Activated CD8-positive, alpha-beta T cell treated with anti-CD3 and anti-CD28 coated beads for 36 hours (primary cell): ENCODE data around the gene ADNP2. TPM values are rescaled to one million over a fixed set of nuclear protein-coding genes. Genes with fewer than 3 reads are reported as not detected.

Experiments used
- ATAC-seq: fragments of 200-7000 bp; cut with Tn5 transposase; one replicate; pipeline ENCODE4 v1.10.0; 2021; ENCODE audit warnings: mild to moderate bottlenecking, moderate library complexity
- CTCF ChIA-PET: fragments of 350-600 bp; sonication (Branson Sonifier 250); formaldehyde crosslinking; loops from one replicate; lab custom pipeline; 2021; ENCODE audit warnings: antibody characterized with exemption; lab: Charles Lee
- POLR2A ChIA-PET: fragments of 350-600 bp; sonication (Branson Sonifier 250); formaldehyde crosslinking; loops from one replicate; lab custom pipeline; 2021; ENCODE audit warnings: antibody characterized with exemption; lab: Charles Lee
- DNase-seq: peaks from one replicate; pipeline ENCODE4 v3.0.0-alpha.2; 2020
- H3K27ac Mint-ChIP-seq: one replicate; pipeline ENCODE4 v1.8.0; 2021; ENCODE audit warnings: mild to moderate bottlenecking, mixed read lengths
- H3K27me3 Mint-ChIP-seq: one replicate; pipeline ENCODE4 v1.8.0; 2021; ENCODE audit warnings: mixed read lengths
- H3K36me3 Mint-ChIP-seq: one replicate; pipeline ENCODE4 v1.8.0; 2021; ENCODE audit warnings: low read depth, mixed read lengths
- H3K4me1 Mint-ChIP-seq: one replicate; pipeline ENCODE4 v1.8.0; 2021; ENCODE audit warnings: low read depth, mixed read lengths
- H3K4me3 Mint-ChIP-seq: one replicate; pipeline ENCODE4 v1.8.0; 2021; ENCODE audit warnings: mild to moderate bottlenecking, moderate library complexity, mixed read lengths
- H3K9me3 Mint-ChIP-seq: one replicate; pipeline ENCODE4 v1.8.0; 2021; ENCODE audit warnings: mixed read lengths
- CTCF ChIP-seq: fragments of 200-600 bp; IDR thresholded peaks from one replicate; pipeline ENCODE4 v1.8.0; 2022; ENCODE audit warnings: antibody characterized with exemption, mild to moderate bottlenecking
- intact Hi-C: fragments of 100-400 bp; cut with micrococcal nuclease; formaldehyde crosslinking; loops from one replicate; pipeline ENCODE4 v1.10.0; 2022
- total RNA-seq, 2 experiments: library from RNA; stranded (reverse); gene quantifications; one replicate each; pipeline ENCODE4 v1.2.3, GENCODE V29; 2021

The ADNP2 gene
- total RNA-seq, 2 experiments from 2014 or later = 22.1 to 22.5 TPM

GRCh38 chr18:80132180-80132812, 23.2 kb downstream of the ADNP2 start:
- Mint-ChIP-seq H3K27ac (peak overlapping the region; percentile 2), H3K36me3 (peaks cover 62% of the 10 kb centered on the region), H3K4me1 (peaks cover 42% of the 10 kb centered on the region), H3K4me3 (no peak overlapping the region), H3K9me3 (no peaks in the 10 kb centered on the region), H3K27me3 (no peaks in the 10 kb centered on the region)
- ChIA-PET POLR2A (no interaction called here), CTCF (no interaction called here)
- no peak for ATAC-seq
- DNase-seq = no peak
- TF ChIP-seq CTCF = no peak
- intact Hi-C loops = no loop called here

- DNase-seq (no peak), ATAC-seq (no peak)
- Mint-ChIP-seq H3K9me3 (no peaks in the 10 kb centered on the region), H3K4me1 (peaks cover 34% of the 10 kb centered on the region), H3K27ac (no peak overlapping the region), H3K27me3 (no peaks in the 10 kb centered on the region), H3K36me3 (peaks cover 62% of the 10 kb centered on the region), H3K4me3 (no peak overlapping the region)
- intact Hi-C loops = no loop called here
- ChIA-PET POLR2A (no interaction called here), CTCF (interaction anchor here (3.0 kb wide), 1 partner anchor 25 kb away, joined by 11 read pairs; no protein-coding TSS in a partner anchor)
- no peak for TF ChIP-seq CTCF
Observed at GRCh38 chr18:80133124-80133523, 24.1 kb downstream of the ADNP2 start.

GRCh38 chr18:80135136-80135535, 26.1 kb downstream of the ADNP2 start:
- Mint-ChIP-seq H3K4me1 (peaks cover 24% of the 10 kb centered on the region), H3K27ac (no peak overlapping the region), H3K27me3 (no peaks in the 10 kb centered on the region), H3K4me3 (no peak overlapping the region), H3K36me3 (peaks cover 72% of the 10 kb centered on the region), H3K9me3 (no peaks in the 10 kb centered on the region)
- intact Hi-C loops = no loop called here
- ATAC-seq = no peak
- DNase-seq = no peak
- POLR2A ChIA-PET = no interaction called here
- TF ChIP-seq CTCF = no peak
- CTCF ChIA-PET = interaction anchor here (0.9 to 3.0 kb wide), 2 partner anchors 23 to 36 kb away, joined by 3 to 11 read pairs; no protein-coding TSS in a partner anchor

GRCh38 chr18:80136679-80137078, 27.6 kb downstream of the ADNP2 start:
- CTCF ChIA-PET = no interaction called here

More at GRCh38 chr18:80136679-80137078, 27.6 kb downstream of the ADNP2 start:
- Mint-ChIP-seq H3K36me3 (peaks cover 68% of the 10 kb centered on the region), H3K4me1 (peaks cover 9% of the 10 kb centered on the region), H3K9me3 (no peaks in the 10 kb centered on the region), H3K4me3 (no peak overlapping the region), H3K27ac (no peak overlapping the region), H3K27me3 (no peaks in the 10 kb centered on the region)
- intact Hi-C loops = no loop called here
- DNase-seq = no peak
- no peak for TF ChIP-seq CTCF
- ATAC-seq = no peak
- POLR2A ChIA-PET = no interaction called here
